ENCODE data around the gene RPTOR.

RPTOR gene, protein sequence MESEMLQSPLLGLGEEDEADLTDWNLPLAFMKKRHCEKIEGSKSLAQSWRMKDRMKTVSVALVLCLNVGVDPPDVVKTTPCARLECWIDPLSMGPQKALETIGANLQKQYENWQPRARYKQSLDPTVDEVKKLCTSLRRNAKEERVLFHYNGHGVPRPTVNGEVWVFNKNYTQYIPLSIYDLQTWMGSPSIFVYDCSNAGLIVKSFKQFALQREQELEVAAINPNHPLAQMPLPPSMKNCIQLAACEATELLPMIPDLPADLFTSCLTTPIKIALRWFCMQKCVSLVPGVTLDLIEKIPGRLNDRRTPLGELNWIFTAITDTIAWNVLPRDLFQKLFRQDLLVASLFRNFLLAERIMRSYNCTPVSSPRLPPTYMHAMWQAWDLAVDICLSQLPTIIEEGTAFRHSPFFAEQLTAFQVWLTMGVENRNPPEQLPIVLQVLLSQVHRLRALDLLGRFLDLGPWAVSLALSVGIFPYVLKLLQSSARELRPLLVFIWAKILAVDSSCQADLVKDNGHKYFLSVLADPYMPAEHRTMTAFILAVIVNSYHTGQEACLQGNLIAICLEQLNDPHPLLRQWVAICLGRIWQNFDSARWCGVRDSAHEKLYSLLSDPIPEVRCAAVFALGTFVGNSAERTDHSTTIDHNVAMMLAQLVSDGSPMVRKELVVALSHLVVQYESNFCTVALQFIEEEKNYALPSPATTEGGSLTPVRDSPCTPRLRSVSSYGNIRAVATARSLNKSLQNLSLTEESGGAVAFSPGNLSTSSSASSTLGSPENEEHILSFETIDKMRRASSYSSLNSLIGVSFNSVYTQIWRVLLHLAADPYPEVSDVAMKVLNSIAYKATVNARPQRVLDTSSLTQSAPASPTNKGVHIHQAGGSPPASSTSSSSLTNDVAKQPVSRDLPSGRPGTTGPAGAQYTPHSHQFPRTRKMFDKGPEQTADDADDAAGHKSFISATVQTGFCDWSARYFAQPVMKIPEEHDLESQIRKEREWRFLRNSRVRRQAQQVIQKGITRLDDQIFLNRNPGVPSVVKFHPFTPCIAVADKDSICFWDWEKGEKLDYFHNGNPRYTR (N-terminal part only)

DNA sequence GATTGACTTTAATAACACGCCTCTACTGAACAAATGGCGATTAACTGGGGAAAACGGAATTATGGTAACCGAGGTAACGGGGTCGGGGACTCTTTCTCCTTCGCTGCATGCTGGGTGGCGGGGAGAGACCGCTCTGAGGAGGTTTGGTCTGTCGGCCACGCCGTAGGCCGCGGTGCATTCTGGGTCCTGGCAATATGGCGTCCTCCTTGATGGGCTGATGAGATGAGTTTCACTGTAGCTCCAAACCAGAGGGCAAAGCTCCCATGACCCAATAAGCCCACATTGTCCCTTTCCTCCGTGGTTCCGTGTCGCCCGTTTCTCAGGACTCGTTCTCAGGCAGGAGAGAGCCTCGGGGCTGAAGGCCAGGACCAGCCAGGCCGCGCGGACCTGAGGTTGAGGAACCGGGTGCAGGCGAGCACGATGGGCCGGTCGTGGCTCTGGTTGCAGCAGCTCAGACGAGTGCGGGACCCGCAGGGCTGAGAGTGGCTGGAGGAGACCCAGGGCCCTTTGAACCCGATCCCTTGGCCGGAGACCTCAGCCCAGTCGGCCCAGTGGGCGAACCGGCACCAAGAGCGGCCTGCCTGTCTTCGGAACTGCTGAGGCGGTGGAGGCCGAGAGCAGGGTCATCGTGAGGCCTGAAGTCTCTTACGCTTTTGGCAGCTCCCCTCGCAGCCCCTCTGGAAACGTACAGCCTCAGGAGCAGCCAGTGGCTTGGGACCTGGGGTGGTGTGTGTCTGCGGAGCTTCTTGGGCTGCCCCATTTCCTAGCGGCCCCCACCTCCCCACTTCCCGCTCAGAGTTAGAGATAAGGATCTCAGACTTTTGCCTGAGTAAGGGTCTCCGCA lies at the start of gene RPTOR:
RPTOR (plus strand) TSS at position 184 of the 844 bp plus-strand sequence. CDS start 792 bp downstream, outside the sequence.
- TF ChIP-seq, protein P1, sequence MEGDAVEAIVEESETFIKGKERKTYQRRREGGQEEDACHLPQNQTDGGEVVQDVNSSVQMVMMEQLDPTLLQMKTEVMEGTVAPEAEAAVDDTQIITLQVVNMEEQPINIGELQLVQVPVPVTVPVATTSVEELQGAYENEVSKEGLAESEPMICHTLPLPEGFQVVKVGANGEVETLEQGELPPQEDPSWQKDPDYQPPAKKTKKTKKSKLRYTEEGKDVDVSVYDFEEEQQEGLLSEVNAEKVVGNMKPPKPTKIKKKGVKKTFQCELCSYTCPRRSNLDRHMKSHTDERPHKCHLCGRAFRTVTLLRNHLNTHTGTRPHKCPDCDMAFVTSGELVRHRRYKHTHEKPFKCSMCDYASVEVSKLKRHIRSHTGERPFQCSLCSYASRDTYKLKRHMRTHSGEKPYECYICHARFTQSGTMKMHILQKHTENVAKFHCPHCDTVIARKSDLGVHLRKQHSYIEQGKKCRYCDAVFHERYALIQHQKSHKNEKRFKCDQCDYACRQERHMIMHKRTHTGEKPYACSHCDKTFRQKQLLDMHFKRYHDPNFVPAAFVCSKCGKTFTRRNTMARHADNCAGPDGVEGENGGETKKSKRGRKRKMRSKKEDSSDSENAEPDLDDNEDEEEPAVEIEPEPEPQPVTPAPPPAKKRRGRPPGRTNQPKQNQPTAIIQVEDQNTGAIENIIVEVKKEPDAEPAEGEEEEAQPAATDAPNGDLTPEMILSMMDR (IDR thresholded peaks at IDR 0.05; ENCODE audit: low read depth, low read length), result no peak
- peak within 1 kb of the TSS; percentile 98 for H3K4me3 ChIP-seq (replicated peaks in 1 of 2; ENCODE audit: low read depth in 2 of 2, low read length in 2 of 2)
- peak; percentile 91 to 93 for DNase-seq (ENCODE audit: low read depth in 2 of 2)

DNA sequence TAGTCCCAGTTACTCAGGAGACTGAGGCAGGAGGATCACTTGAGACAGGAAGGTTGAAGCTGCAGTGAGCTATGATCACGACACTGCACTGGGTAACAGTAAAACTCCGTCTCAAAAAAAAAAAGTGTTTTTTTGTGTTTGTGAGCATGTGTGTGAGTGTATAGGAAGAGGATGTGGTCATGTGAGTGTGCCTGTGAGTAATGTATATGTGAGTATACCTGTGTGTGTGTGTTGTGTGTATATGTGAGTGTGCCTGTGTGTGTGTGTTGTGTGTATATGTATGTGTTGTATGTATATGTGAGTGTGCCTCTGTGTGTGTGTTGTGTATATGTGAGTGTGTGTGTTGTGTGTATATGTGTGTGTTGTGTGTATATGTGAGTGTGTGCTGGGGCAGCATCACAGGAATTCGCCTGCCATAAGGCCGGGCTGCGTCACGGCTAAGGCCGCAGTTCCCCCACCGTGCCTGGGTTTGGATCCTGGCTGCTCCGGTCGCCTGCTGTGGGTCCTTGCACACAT lies 46.9 kb upstream of the RPTOR start:
- TF ChIP-seq, protein P1 (IDR thresholded peaks at IDR 0.05; ENCODE audit: low read depth, low read length), result no peak
- DNase-seq (ENCODE audit: low read depth in 2 of 2), result no peak
- no peak overlapping the region for H3K4me3 ChIP-seq (replicated peaks in 1 of 2; ENCODE audit: low read depth in 2 of 2, low read length in 2 of 2)

- DNase-seq (ENCODE audit: low read depth in 2 of 2), result peak; percentile 45 to 51
- TF ChIP-seq, protein P1 (IDR thresholded peaks at IDR 0.05; ENCODE audit: low read depth, low read length), result no peak
- no peak overlapping the region for H3K4me3 ChIP-seq (replicated peaks in 1 of 2; ENCODE audit: low read depth in 2 of 2, low read length in 2 of 2)
These were observed 46.3 kb upstream of the RPTOR start for GRCh38 chr17:80498242-80498919.

DNA sequence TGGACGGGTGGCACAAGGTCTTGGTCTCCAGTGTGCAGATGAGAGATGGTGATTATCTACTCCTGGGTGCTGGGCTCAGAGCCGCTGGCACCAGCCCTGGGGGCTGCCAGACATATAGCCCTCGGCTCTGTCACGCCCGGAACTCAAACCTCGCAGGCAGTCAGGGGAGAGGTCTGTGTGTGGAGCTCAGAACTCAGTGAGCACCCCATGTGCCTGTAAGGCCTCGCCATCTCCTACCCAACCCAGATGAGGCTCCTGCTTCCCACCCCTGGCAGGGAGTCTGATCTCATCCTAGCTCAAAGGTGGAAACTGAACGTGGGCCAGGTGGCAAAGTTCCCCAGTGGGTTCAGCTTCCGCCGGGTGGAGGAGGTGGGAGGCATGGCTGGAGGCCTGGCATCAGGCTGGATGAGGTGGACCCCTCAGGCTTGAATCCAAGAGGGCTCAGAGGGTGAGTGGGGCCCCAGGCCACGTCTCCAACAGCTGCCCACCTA lies 45.7 kb upstream of the RPTOR start:
- H3K4me3 ChIP-seq (replicated peaks in 1 of 2; ENCODE audit: low read depth in 2 of 2, low read length in 2 of 2), result no peak overlapping the region
- no peak for DNase-seq (ENCODE audit: low read depth in 2 of 2)
- TF ChIP-seq, protein P1 (IDR thresholded peaks at IDR 0.05; ENCODE audit: low read depth, low read length), result no peak

DNA sequence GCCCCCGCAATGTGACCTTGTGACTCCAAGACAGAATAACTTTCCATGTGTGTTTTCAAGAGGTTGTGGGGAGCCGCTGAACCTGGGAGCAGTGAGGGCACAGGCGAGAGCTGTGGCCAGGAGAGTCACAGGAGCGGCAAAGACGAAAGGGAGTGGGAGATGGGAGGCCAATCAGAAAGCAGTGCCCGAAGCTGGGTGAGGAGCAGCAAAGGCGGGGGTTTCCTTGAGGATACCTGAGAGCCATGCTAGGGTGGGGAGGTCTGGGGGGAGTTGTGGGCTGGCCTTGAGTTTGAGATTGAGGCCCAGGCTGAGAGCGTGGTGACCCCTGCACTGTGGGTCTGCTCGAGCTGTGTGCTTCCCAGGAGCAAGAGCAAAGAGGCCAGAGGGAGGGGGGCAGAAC lies 45.1 kb upstream of the RPTOR start:
- no peak for DNase-seq (ENCODE audit: low read depth in 2 of 2)

More for the DNA sequence above, 45.1 kb upstream of the RPTOR start:
- TF ChIP-seq, protein P1 (IDR thresholded peaks at IDR 0.05; ENCODE audit: low read depth, low read length), result no peak
- H3K4me3 ChIP-seq (replicated peaks in 1 of 2; ENCODE audit: low read depth in 2 of 2, low read length in 2 of 2), result no peak overlapping the region

All from cardiac fibroblast (primary cell).